ENCODE data around the gene RUVBL2. TPM values are rescaled to one million over a fixed set of nuclear protein-coding genes. Genes with fewer than 3 reads are reported as not detected.
"Not testable (repeated sequence)": the region's sequence is repeated elsewhere in the genome, so short reads cannot be mapped to it uniquely, and the experiment has no call there.

Gene RUVBL2
- total and polyA plus RNA-seq, 9 donors: 55.3 to 72.5 (median 66.4) TPM

DNA sequence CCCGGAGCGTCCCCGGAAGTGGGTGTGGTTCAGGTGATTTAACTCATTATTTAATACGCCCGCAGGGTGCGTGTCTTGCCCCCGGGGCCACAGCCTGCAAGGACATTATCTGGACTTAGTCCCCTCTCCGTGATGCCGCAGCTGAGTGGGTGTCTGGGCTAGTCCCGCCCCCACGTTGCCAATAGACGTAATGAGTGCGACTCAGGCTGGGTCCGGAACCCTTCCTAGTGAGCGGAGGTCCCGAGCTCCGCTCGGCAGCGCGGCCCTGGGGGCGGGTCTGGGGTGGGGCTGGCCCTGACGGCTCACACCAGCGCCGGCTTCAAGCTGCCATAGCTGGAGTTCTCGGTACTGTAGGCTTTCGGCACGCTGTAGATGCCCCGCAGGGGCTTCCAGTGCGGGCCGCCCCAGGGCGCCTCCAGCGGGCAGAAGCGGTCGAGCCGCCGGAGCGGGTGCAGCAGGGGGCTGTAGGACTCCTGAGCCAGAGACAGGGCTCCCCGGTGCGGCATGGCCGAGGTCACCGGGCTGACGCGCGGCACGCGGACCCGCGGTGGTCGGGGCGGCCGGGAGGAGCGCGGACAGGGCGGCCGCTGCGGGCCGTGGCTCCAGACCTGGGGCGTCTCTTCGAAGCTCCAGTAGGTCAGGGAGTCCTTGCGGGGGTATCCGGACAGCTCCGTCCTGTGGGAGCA, 24.1 kb downstream of the RUVBL2 start:
- peak; percentile 49 for DNase-seq
- no peaks in the 10 kb centered on the region for H3K9me3 ChIP-seq (replicated peaks; ENCODE audit: control insufficient read depth, low read depth, low read length)
- 1% methylated on average over 56 of the region's 62 CpGs for WGBS (ENCODE audit: insufficient coverage)
- no peak overlapping the region for H3K27ac ChIP-seq (ENCODE audit: low read length)
- peak overlapping the region; percentile 40 for H3K4me3 ChIP-seq (ENCODE audit: low read length)
- H3K4me1 ChIP-seq (ENCODE audit: control insufficient read depth, insufficient read depth, low read length): peaks cover 21% of the 10 kb centered on the region
- H3K27me3 ChIP-seq (ENCODE audit: control insufficient read depth, insufficient read depth, low read length): peaks cover 47% of the 10 kb centered on the region
- H3K36me3 ChIP-seq (ENCODE audit: control insufficient read depth, insufficient read depth, low read length): peaks cover 25% of the 10 kb centered on the region

DNA sequence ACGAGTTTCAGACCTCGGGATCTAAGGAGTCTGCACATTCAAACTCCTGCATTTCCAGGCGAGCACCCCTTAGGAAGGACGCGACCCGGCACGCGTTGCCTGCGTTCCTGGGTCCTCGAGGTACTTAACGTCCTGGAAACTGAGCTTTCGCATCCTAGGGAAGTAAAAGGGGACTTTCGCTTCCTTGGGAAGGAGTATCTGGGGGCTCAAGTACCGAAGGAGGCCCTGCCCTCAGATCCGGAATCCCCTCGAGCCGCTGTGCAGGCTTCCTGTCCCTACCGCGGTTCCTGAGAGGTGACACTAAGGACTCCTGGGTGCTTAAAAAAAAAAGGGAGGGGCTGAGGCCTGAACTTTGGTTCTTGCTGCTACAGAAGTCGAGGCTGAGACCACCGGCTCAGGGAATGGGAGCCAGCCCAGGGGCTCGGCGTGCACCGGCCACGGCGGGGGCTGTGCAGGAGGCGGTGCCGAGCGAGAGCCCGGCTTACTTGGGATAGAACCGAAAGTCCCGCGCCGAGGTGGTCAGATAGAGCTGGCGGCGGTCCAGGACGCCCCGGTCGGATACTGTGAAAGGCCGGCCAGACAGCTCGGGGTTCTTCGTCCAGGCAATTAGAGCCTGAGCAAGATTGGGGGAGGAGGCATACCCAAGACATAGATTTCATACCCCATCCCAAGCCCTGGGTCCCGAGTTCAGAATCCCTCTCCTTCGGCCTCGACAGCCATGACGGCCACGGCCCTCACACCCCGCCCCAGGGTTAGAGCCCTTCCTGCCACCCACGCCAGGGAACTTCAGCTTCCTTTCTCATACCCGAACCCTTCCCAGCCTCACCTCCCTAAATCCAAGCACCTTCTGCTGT, 24.9 kb downstream of the RUVBL2 start:
- Histone ChIP-seq H3K4me1 (ENCODE audit: control insufficient read depth, insufficient read depth, low read length) (peaks cover 21% of the 10 kb centered on the region), H3K36me3 (ENCODE audit: control insufficient read depth, insufficient read depth, low read length) (peaks cover 25% of the 10 kb centered on the region), H3K27me3 (ENCODE audit: control insufficient read depth, insufficient read depth, low read length) (peaks cover 47% of the 10 kb centered on the region), H3K4me3 (ENCODE audit: low read length) (peak overlapping the region; percentile 33)
- not testable (repeated sequence) for H3K27ac ChIP-seq (ENCODE audit: low read length); DNase-seq; H3K9me3 ChIP-seq (replicated peaks; ENCODE audit: control insufficient read depth, low read depth, low read length)
- WGBS (ENCODE audit: insufficient coverage): 12% methylated on average over 43 of the region's 50 CpGs

DNA sequence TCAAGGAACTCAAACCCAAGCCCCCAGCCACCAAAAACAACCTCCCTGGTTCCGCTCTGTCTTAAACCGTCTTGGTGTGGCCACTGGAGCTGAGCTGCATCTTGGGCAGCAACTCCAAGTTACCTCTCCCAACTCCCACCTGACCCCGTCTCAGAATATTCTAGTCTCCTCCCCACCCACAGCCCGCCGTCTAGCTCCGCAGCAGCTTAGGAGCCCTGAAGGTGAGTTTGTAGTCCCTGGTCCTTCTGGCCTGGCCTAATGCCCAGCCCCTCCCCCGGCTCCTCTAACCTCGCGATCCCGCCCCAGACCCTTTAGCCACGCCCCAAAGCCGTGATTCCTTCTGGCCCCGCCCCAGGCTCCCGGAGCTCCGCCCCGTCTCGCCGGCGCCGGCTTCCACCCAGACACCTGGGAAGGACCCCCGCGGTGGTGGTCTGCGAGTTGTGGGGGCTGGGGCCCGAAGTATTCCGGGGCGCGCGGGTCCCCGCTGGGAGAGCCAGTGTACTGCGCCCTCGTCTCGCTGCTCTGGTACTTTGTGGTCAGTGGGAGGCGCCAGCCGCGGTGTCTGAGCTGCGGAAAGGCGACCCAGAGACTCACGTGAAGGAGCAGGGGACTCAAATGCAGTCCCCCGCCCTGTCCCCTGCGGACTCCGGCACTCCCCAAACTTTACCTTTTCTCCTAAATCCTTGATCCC, 25.7 kb downstream of the RUVBL2 start:
- WGBS (ENCODE audit: insufficient coverage): 10% methylated on average over 36 of the region's 41 CpGs
- Histone ChIP-seq H3K36me3 (ENCODE audit: control insufficient read depth, insufficient read depth, low read length) (peaks cover 19% of the 10 kb centered on the region), H3K4me1 (ENCODE audit: control insufficient read depth, insufficient read depth, low read length) (peaks cover 21% of the 10 kb centered on the region), H3K27me3 (ENCODE audit: control insufficient read depth, insufficient read depth, low read length) (peaks cover 47% of the 10 kb centered on the region), H3K9me3 (replicated peaks; ENCODE audit: control insufficient read depth, low read depth, low read length) (no peaks in the 10 kb centered on the region), H3K27ac (ENCODE audit: low read length) (no peak overlapping the region), H3K4me3 (ENCODE audit: low read length) (no peak overlapping the region)
- DNase-seq: peak; percentile 32

DNA sequence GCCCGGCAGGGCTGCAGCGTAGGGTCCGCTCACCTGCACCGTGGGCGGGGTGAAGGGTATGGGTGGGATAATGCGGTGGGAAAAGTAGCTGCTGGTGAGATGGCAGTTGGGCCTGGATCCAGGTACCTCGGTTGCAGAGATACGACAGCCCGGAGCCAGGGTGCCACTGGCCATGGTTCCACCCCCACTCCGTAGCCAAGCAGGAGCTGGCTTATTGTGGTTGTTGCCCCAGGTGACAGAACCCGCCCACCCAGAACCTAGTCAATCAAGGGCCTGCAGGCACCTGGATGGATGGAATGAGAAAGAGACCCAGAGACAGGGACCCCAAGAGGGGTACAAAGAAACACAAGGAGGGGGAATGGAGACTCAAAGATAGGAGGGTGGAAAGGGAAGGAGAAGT, 26.7 kb downstream of the RUVBL2 start:
- 69% methylated on average over 5 of the region's 11 CpGs for WGBS (ENCODE audit: insufficient coverage)
- Histone ChIP-seq H3K9me3 (replicated peaks; ENCODE audit: control insufficient read depth, low read depth, low read length) (no peaks in the 10 kb centered on the region), H3K4me3 (ENCODE audit: low read length) (no peak overlapping the region), H3K36me3 (ENCODE audit: control insufficient read depth, insufficient read depth, low read length) (peaks cover 9% of the 10 kb centered on the region), H3K27ac (ENCODE audit: low read length) (no peak overlapping the region), H3K4me1 (ENCODE audit: control insufficient read depth, insufficient read depth, low read length) (peaks cover 21% of the 10 kb centered on the region), H3K27me3 (ENCODE audit: control insufficient read depth, insufficient read depth, low read length) (peaks cover 47% of the 10 kb centered on the region)
- no peak for DNase-seq

DNA sequence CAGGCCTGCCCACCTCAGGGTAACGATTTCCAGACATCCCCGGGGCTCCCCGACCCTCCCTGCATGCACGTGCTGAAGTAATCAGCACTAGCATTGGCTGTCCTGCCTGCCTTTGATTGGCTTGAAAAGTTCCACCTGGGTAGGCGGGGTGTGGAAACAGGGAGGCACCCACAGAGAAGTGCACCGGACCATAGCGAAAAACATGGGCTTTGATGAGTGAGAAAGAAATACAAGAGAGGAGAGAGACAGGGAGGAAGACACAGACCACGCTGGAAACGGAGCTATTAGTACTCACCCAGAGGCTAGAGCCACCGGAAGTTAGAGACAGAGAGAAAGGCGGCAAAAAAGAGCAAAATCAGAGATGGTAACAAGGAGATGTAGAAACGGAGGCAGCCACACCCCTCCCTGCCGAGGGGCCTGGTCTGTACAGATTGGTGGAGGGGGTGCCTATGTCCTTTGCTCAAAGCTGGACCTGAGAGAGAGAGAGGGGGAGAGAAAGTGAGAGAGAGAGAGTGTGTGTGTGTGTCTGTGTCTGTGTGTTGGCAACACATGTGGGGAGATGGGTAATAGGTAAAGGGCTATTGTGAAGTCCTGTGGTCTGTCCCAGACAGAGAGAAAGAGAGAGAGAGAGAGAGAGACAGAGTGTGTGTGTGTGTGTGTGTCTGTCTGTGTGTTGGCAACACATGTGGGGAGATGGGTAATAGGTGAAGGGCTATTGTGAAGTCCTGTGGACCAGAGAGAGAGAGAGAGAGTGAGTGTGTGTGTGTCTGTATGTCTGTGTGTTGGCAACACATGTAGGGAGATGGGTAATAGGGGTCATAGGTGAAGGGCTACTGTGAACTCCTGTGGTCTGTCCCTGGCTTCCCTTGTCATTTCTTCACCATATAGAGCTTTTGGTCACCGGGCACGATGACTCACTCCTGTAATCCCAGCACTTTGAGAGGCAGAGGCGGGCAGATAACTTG, 27.5 kb downstream of the RUVBL2 start:
- 28% methylated on average over 15 of the region's 16 CpGs for WGBS (ENCODE audit: insufficient coverage)
- Histone ChIP-seq H3K27me3 (ENCODE audit: control insufficient read depth, insufficient read depth, low read length) (peaks cover 47% of the 10 kb centered on the region), H3K4me1 (ENCODE audit: control insufficient read depth, insufficient read depth, low read length) (peaks cover 21% of the 10 kb centered on the region), H3K9me3 (replicated peaks; ENCODE audit: control insufficient read depth, low read depth, low read length) (no peaks in the 10 kb centered on the region), H3K27ac (ENCODE audit: low read length) (no peak overlapping the region), H3K36me3 (ENCODE audit: control insufficient read depth, insufficient read depth, low read length) (peaks cover under 1% of the 10 kb centered on the region), H3K4me3 (ENCODE audit: low read length) (no peak overlapping the region)
- DNase-seq: no peak

DNA sequence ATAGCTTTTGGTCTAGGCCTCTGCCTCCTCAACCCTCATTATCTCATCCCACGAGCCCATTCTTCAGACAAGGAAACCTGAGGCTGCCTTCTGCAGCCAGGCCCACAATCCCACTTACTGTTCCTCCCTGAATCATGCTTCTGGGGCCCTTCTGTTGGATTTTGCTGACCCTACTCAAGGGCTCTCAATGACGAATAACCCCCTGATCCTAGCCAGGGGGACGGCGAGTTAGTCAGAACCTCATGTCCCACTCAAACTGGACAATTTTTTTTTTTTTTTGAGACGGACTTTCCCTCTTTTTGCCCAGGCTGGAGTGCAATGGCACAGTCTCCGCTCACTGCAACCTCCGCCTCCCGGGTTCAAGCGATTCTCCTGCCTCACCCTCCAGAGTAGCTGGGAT, 28.4 kb downstream of the RUVBL2 start:
- Histone ChIP-seq H3K27me3 (ENCODE audit: control insufficient read depth, insufficient read depth, low read length) (peaks cover 45% of the 10 kb centered on the region), H3K36me3 (ENCODE audit: control insufficient read depth, insufficient read depth, low read length) (no peaks in the 10 kb centered on the region), H3K27ac (ENCODE audit: low read length) (no peak overlapping the region), H3K9me3 (replicated peaks; ENCODE audit: control insufficient read depth, low read depth, low read length) (no peaks in the 10 kb centered on the region), H3K4me3 (ENCODE audit: low read length) (no peak overlapping the region), H3K4me1 (ENCODE audit: control insufficient read depth, insufficient read depth, low read length) (peaks cover 21% of the 10 kb centered on the region)
- 88% methylated on average over 4 of the region's 9 CpGs for WGBS (ENCODE audit: insufficient coverage)
- DNase-seq: no peak

DNA sequence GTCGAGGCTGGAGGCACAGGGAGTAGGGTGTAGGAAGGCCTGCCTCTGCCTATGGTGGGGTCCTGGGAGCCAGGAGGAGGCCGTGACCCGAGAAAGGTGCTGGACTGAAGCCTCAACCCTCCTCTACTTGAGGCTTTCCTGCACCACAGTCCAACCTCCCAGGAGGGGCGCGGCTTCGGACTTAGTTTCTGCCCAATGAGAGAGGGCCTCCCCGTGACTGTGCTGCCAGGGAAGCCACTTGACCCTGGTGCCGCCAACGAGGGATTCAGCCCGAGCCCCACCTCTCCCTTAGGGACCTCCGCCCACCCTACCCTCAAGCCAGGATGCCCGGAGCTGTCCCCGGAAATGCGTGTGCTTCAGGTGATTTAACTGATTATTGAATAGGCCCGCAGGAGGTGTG, 30.5 kb downstream of the RUVBL2 start, which contains the start of gene CGB3:
CGB3 (minus strand) TSS at position 101 of the 400 bp plus-strand sequence. CDS start 362 bp downstream, outside the sequence.
- DNase-seq; H3K36me3 ChIP-seq (ENCODE audit: control insufficient read depth, insufficient read depth, low read length): not testable (repeated sequence)
- WGBS (ENCODE audit: insufficient coverage): no CpG with 5 or more reads among the region's 15 CpGs

DNA sequence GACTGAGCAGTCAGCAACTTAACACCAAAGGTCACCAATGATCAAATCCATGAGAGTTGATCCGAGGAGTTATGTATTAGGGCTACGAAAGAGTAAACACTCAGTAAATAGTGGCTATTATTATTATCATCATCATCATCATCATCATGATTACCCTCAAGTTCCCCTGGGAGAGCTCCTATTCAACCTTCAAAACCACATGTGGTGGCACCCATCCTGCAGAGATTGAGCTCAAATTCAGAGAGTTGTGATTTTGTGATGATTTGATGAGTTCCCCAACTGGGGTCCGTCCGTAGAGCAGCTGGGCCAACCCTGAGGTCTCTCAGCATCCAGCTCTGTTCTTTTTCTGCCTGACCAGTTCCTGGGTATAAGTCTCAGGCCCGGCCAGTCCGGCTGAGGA, 31.4 kb downstream of the RUVBL2 start:
- not testable (repeated sequence) for H3K27ac ChIP-seq (ENCODE audit: low read length); H3K36me3 ChIP-seq (ENCODE audit: control insufficient read depth, insufficient read depth, low read length); H3K4me1 ChIP-seq (ENCODE audit: control insufficient read depth, insufficient read depth, low read length); DNase-seq; H3K9me3 ChIP-seq (replicated peaks; ENCODE audit: control insufficient read depth, low read depth, low read length); H3K4me3 ChIP-seq (ENCODE audit: low read length)
- WGBS (ENCODE audit: insufficient coverage): no CpG with 5 or more reads among the region's 6 CpGs
- peaks cover 16% of the 10 kb centered on the region for H3K27me3 ChIP-seq (ENCODE audit: control insufficient read depth, insufficient read depth, low read length)

More for the DNA sequence above, 30.5 kb downstream of the RUVBL2 start, which contains the start of gene CGB3:
- not testable (repeated sequence) for H3K27ac ChIP-seq (ENCODE audit: low read length); H3K9me3 ChIP-seq (replicated peaks; ENCODE audit: control insufficient read depth, low read depth, low read length); H3K4me3 ChIP-seq (ENCODE audit: low read length); H3K4me1 ChIP-seq (ENCODE audit: control insufficient read depth, insufficient read depth, low read length)
- H3K27me3 ChIP-seq (ENCODE audit: control insufficient read depth, insufficient read depth, low read length): peaks cover 25% of the 10 kb centered on the region

DNA sequence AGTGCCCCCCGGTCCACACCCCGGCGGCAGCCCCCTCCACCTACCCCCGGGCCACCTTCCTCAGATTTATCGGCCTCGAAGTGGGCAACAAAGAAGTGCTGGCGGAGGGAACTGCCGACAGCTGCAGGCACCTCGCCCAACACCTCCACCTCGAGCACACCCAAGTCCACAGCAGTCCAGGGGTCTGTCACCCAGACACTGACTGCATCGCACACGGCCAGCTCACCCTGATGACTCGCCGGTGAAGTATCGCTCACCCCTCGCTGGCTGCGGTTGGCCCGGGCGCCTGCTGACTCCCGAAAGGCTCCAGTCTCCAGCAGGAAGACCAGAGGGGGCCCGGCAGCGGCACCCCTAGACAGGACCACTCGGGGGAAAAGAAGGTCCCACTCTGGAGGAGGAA, 31.9 kb downstream of the RUVBL2 start:
- DNase-seq; H3K9me3 ChIP-seq (replicated peaks; ENCODE audit: control insufficient read depth, low read depth, low read length); H3K27ac ChIP-seq (ENCODE audit: low read length); H3K4me1 ChIP-seq (ENCODE audit: control insufficient read depth, insufficient read depth, low read length); H3K4me3 ChIP-seq (ENCODE audit: low read length); H3K36me3 ChIP-seq (ENCODE audit: control insufficient read depth, insufficient read depth, low read length): not testable (repeated sequence)
- 84% methylated on average over 8 of the region's 23 CpGs for WGBS (ENCODE audit: insufficient coverage)
- peaks cover 11% of the 10 kb centered on the region for H3K27me3 ChIP-seq (ENCODE audit: control insufficient read depth, insufficient read depth, low read length)

All from muscle of leg (tissue), 11 donors.